Measurements from ENCODE around the gene CCDC188. TPM values are rescaled to one million over a fixed set of nuclear protein-coding genes. Genes with fewer than 3 reads are reported as not detected.

CCDC188 gene
- total RNA-seq, 2 experiments from 2014 or later, result not detected

DNA sequence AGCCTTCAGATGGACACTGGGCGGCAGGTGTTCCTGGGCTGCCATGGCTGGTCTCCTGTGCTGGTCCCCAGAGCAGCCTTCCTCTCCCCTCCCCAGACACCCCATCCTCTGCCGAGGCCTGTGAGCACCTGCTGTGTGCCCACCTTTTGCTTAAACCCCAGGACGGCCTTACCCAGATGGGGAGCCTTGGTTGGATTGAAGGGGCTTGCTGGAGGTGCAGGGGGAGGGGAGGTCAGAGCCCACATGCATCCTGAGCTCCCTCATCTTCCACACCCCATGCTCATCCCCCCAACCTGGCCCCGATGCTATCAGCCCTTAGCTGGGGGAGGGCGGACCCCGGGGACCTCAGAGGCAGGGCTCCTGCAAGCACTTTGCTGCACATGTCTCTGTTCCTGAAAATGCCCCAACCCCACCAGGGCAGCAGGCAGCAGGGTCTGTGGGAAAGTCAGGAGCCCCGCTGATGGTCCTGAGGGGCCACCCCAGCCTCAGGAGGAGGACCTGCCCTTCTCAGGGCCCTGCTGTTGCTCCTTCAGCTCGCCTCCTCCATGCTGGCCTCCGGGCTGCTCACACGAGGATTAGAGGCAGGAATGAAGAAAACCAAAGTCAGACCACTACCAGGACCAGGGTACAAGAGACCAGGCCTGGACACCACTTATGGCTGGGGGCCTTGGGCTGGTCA is 41.6 kb upstream of the CCDC188 start:
- no peaks in the 10 kb centered on the region for H3K79me2 ChIP-seq (ENCODE audit: insufficient read depth, low read depth, low read length)
- no peaks in the 10 kb centered on the region for H3K4me1 ChIP-seq (ENCODE audit: insufficient read depth, low read length, poor library complexity, severe bottlenecking)
- ChIA-PET CTCF (ENCODE audit: unreplicated experiment) (interaction anchor here (0.6 kb wide), 1 partner anchor 14 kb away, joined by 3 read pairs; no protein-coding TSS in a partner anchor), POLR2A (no interaction called here)
- no peak overlapping the region for H2AFZ ChIP-seq (ENCODE audit: low read length)
- TF ChIP-seq CTCF (conservative IDR thresholded peaks at IDR 0.05; ENCODE audit: low read length) (no peak), EZH2phosphoT487 (IDR thresholded peaks at IDR 0.05; ENCODE audit: borderline replicate concordance, low read depth, low read length) (no peak)
- DNase-seq (ENCODE audit: low spot score), result no peak
- no peak overlapping the region for H3K27ac ChIP-seq (ENCODE audit: low read depth, low read length, poor library complexity, severe bottlenecking)
- BruUV-seq (replicated peaks), result no TSS peak
- H3K4me3 ChIP-seq (ENCODE audit: low read depth, low read length, poor library complexity, severe bottlenecking), result no peak overlapping the region
- intact Hi-C loops (cut with micrococcal nuclease; ENCODE audit: unreplicated experiment), result no loop called here
- H3K9me3 ChIP-seq (ENCODE audit: low read length), result no peaks in the 10 kb centered on the region
- no peaks in the 10 kb centered on the region for H3K9me2 ChIP-seq (ENCODE audit: insufficient read depth, low read length)
- H4K20me1 ChIP-seq (ENCODE audit: insufficient read depth, low read length), result no peaks in the 10 kb centered on the region
- no peaks in the 10 kb centered on the region for H3K36me3 ChIP-seq (ENCODE audit: insufficient read depth, low read length)
- no peak overlapping the region for H3K4me2 ChIP-seq (ENCODE audit: low read length)

- no peak overlapping the region for H3K4me2 ChIP-seq (ENCODE audit: low read length)
- no peak overlapping the region for H3K27ac ChIP-seq (ENCODE audit: low read depth, low read length, poor library complexity, severe bottlenecking)
- ChIA-PET POLR2A (no interaction called here), CTCF (ENCODE audit: unreplicated experiment) (no interaction called here)
- no peak overlapping the region for H2AFZ ChIP-seq (ENCODE audit: low read length)
- H3K4me1 ChIP-seq (ENCODE audit: insufficient read depth, low read length, poor library complexity, severe bottlenecking), result no peaks in the 10 kb centered on the region
- no peaks in the 10 kb centered on the region for H4K20me1 ChIP-seq (ENCODE audit: insufficient read depth, low read length)
- DNase-seq (ENCODE audit: low spot score), result no peak
- H3K9me2 ChIP-seq (ENCODE audit: insufficient read depth, low read length), result no peaks in the 10 kb centered on the region
- no peaks in the 10 kb centered on the region for H3K9me3 ChIP-seq (ENCODE audit: low read length)
- no TSS peak for BruUV-seq (replicated peaks)
- H3K36me3 ChIP-seq (ENCODE audit: insufficient read depth, low read length), result no peaks in the 10 kb centered on the region
- intact Hi-C loops (cut with micrococcal nuclease; ENCODE audit: unreplicated experiment), result no loop called here
- no peak overlapping the region for H3K4me3 ChIP-seq (ENCODE audit: low read depth, low read length, poor library complexity, severe bottlenecking)
- TF ChIP-seq EZH2phosphoT487 (IDR thresholded peaks at IDR 0.05; ENCODE audit: borderline replicate concordance, low read depth, low read length), result no peak
- TF ChIP-seq CTCF (conservative IDR thresholded peaks at IDR 0.05; ENCODE audit: low read length), result no peak
- H3K79me2 ChIP-seq (ENCODE audit: insufficient read depth, low read depth, low read length), result no peaks in the 10 kb centered on the region
These were observed 40.9 kb upstream of the CCDC188 start for GRCh38 chr22:20191803-20192202.

DNA sequence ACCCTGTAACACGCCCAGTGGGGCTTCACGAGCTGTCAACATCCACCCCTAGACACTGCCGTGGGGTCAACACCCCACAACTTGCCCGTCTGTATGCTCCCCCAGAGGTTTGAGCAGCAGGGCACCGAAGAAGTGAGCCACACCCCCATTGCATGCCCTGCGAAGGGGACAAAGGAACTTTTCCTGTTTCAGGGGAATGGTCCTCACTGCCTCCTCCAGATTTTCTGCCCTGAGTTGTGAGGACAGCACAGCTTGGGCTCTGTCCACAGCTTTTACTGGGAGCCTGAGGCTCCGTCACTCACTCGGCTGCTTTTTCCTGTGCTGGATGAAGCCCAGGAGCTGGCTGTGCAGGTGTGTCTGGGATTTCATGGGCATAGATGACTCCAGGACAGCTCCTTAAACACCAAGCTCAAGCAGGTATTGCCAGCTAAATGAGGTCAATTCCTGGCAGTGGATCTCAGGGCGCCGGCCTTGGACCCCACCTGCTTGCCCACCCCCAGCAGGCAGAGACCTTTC is 40.2 kb upstream of the CCDC188 start:
- no peak for DNase-seq (ENCODE audit: low spot score)
- Histone ChIP-seq H2AFZ (ENCODE audit: low read length) (no peak overlapping the region), H3K36me3 (ENCODE audit: insufficient read depth, low read length) (no peaks in the 10 kb centered on the region), H3K9me2 (ENCODE audit: insufficient read depth, low read length) (no peaks in the 10 kb centered on the region), H3K4me3 (ENCODE audit: low read depth, low read length, poor library complexity, severe bottlenecking) (no peak overlapping the region), H3K4me2 (ENCODE audit: low read length) (no peak overlapping the region), H3K27ac (ENCODE audit: low read depth, low read length, poor library complexity, severe bottlenecking) (no peak overlapping the region), H3K9me3 (ENCODE audit: low read length) (no peaks in the 10 kb centered on the region), H3K79me2 (ENCODE audit: insufficient read depth, low read depth, low read length) (no peaks in the 10 kb centered on the region), H4K20me1 (ENCODE audit: insufficient read depth, low read length) (no peaks in the 10 kb centered on the region), H3K4me1 (ENCODE audit: insufficient read depth, low read length, poor library complexity, severe bottlenecking) (no peaks in the 10 kb centered on the region)
- intact Hi-C loops (cut with micrococcal nuclease; ENCODE audit: unreplicated experiment), result no loop called here
- ChIA-PET CTCF (ENCODE audit: unreplicated experiment) (no interaction called here), POLR2A (no interaction called here)
- no peak for TF ChIP-seq EZH2phosphoT487 (IDR thresholded peaks at IDR 0.05; ENCODE audit: borderline replicate concordance, low read depth, low read length)
- no peak for TF ChIP-seq CTCF (conservative IDR thresholded peaks at IDR 0.05; ENCODE audit: low read length)
- BruUV-seq (replicated peaks), result no TSS peak

Measured in OCI-LY7 (cell line).